ENCODE measurements around the gene NINJ2.

DNA sequence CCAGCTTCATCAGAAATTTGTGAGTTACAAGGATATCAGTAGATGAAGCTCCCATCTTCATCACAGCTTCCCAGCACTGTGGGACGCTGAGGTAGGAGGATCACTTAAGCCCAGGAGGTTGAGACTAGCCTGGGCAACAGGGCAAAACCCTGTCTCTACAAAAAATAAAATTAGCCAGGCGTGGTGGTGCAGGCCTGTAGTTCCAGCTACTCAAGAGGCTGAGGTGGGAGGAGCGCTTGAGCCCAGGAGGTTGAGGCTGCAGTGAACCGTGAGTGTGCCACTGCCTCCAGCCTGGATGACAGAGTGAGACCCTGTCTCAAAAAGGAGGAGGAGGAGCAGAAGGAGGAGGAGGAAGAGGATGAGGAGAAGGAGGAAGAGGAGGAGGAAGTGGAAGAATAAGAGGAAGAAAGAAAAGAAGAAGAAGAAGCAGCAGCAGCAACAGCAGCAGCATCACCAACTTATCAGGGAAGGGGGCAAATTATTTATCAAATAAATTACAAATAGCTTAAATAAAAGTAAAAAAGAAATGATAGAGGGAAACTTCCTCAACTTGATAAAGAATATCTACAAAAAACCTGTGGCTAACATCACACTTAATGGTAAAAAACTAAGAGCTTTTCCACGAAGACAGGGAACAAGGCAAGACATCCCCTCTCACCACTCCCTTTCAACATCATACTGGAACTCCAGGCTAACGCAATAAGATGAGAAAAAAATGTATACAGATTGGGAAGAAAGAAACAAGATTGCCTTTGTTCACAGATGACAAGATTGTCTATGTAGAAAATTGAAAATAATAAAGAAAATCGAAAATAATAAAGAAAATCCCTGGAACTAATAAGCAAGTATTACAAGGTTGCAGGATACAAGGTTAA is 69.6 kb downstream of the NINJ2 start:
- no peak for TF ChIP-seq GATA3 (IDR thresholded peaks at IDR 0.05; ENCODE audit: low read depth, low read length)
- no peak for TF ChIP-seq GATA2 (IDR thresholded peaks at IDR 0.05; ENCODE audit: low read depth, low read length)

All from SH-SY5Y (cell line).